Lower leg skin (tissue), 3 donors: ENCODE measurements around the gene UTS2.

Experiments
- CTCF ChIP-seq, 3 donors: fragments of 450-650 bp; IDR thresholded peaks; one replicate each; pipeline ENCODE4 v1.5.1; 2016; ENCODE audit warnings: antibody characterized with exemption in 3 of 3, mild to moderate bottlenecking in 3 of 3, moderate library complexity in 2 of 3
- POLR2A ChIP-seq, 2 donors: fragments of 450-650 bp; IDR thresholded peaks; one replicate each; pipeline ENCODE4 v1.6.1; 2016 to 2017; ENCODE audit warnings: antibody characterized with exemption in 2 of 2, mild to moderate bottlenecking in 1 of 2, moderate library complexity in 1 of 2

GRCh38 chr1:7811476-7811875 is 41.4 kb downstream of the UTS2 start:
- TF ChIP-seq CTCF (IDR thresholded peaks at IDR 0.05) (no peak), POLR2A (IDR thresholded peaks at IDR 0.05) (no peak)
